ENCODE data around the gene SEPTIN3. TPM values are rescaled to one million over a fixed set of nuclear protein-coding genes. Genes with fewer than 3 reads are reported as not detected.

SEPTIN3 gene
- polyA plus RNA-seq, 1 donor (not counting 4 experiments of a cell fraction or from before 2014, with no cell fraction given), result 0.07 TPM

DNA sequence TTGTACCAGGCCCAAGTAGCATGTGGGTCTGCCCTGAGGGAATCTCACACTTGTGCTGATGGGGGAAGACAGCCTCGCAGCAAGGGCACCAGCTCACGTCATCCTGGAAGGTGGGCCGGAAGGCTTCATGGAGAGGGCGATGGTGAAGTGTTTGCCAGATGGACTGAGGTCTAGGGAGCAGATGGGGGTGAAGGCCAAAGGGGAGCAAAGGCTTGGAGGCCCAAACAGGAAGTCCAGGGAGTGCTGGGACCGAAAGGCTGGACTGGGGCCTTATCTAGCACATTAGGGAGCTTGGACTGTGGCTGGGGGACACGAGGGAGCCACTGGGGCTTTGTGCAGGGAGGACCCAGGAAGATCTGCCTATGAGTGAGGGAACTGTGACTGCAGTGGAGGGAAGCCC is 41.4 kb upstream of the SEPTIN3 start:
- no peak overlapping the region for H3K4me2 ChIP-seq (ENCODE audit: control insufficient read depth, extremely low read depth, insufficient read depth, low read depth, low read length)
- TF ChIP-seq, protein P1, sequence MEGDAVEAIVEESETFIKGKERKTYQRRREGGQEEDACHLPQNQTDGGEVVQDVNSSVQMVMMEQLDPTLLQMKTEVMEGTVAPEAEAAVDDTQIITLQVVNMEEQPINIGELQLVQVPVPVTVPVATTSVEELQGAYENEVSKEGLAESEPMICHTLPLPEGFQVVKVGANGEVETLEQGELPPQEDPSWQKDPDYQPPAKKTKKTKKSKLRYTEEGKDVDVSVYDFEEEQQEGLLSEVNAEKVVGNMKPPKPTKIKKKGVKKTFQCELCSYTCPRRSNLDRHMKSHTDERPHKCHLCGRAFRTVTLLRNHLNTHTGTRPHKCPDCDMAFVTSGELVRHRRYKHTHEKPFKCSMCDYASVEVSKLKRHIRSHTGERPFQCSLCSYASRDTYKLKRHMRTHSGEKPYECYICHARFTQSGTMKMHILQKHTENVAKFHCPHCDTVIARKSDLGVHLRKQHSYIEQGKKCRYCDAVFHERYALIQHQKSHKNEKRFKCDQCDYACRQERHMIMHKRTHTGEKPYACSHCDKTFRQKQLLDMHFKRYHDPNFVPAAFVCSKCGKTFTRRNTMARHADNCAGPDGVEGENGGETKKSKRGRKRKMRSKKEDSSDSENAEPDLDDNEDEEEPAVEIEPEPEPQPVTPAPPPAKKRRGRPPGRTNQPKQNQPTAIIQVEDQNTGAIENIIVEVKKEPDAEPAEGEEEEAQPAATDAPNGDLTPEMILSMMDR (optimal IDR thresholded peaks at IDR 0.05 in 1 of 3, IDR thresholded peaks at IDR 0.05 in 1 of 3, conservative IDR thresholded peaks at IDR 0.05 in 1 of 3; ENCODE audit: extremely low read depth in 1 of 3, insufficient read depth in 2 of 3, low read length in 3 of 3), result no peak
- TF ChIP-seq EZH2 (IDR thresholded peaks at IDR 0.05; ENCODE audit: low read length), result no peak
- H3K36me3 ChIP-seq (ENCODE audit: control insufficient read depth in 2 of 2, extremely low read depth in 1 of 2, insufficient read depth in 2 of 2, low read length in 2 of 2), result no peaks in the 10 kb centered on the region
- H4K20me1 ChIP-seq (ENCODE audit: control insufficient read depth, extremely low read depth, insufficient read depth, low read length), result no peaks in the 10 kb centered on the region
- H3K79me2 ChIP-seq (ENCODE audit: control insufficient read depth, insufficient read depth, low read length), result no peaks in the 10 kb centered on the region
- dilution Hi-C loops (cut with MboI; ENCODE audit: extremely low pct_ligation_motif_present, low sequenced_read_pairs), result no loop called here
- no peak for DNase-seq (ENCODE audit: low read depth, low spot score)
- H3K4me3 ChIP-seq (ENCODE audit: control insufficient read depth in 2 of 3, extremely low read depth in 1 of 3, insufficient read depth in 2 of 3, low read depth in 1 of 3, low read length in 3 of 3), result no peak overlapping the region
- H3K9me3 ChIP-seq (ENCODE audit: control insufficient read depth, low read depth, low read length), result no peaks in the 10 kb centered on the region
- H3K27me3 ChIP-seq (ENCODE audit: control insufficient read depth, extremely low read depth, insufficient read depth, low read length), result peaks cover 20% of the 10 kb centered on the region
- no peak overlapping the region for H3K27ac ChIP-seq (ENCODE audit: control insufficient read depth, insufficient read depth, low read length)
- H3K9me1 ChIP-seq (ENCODE audit: control insufficient read depth, extremely low read depth, insufficient read depth, low read length), result no peaks in the 10 kb centered on the region
- H3K4me1 ChIP-seq (ENCODE audit: control insufficient read depth, extremely low read depth, insufficient read depth, low read length), result peaks cover 2% of the 10 kb centered on the region
- no peak overlapping the region for H2AFZ ChIP-seq (ENCODE audit: control insufficient read depth, low read length)
- H3K9ac ChIP-seq (ENCODE audit: control insufficient read depth, extremely low read depth, insufficient read depth, low read length), result no peak overlapping the region
- FAIRE-seq, result no peak

DNA sequence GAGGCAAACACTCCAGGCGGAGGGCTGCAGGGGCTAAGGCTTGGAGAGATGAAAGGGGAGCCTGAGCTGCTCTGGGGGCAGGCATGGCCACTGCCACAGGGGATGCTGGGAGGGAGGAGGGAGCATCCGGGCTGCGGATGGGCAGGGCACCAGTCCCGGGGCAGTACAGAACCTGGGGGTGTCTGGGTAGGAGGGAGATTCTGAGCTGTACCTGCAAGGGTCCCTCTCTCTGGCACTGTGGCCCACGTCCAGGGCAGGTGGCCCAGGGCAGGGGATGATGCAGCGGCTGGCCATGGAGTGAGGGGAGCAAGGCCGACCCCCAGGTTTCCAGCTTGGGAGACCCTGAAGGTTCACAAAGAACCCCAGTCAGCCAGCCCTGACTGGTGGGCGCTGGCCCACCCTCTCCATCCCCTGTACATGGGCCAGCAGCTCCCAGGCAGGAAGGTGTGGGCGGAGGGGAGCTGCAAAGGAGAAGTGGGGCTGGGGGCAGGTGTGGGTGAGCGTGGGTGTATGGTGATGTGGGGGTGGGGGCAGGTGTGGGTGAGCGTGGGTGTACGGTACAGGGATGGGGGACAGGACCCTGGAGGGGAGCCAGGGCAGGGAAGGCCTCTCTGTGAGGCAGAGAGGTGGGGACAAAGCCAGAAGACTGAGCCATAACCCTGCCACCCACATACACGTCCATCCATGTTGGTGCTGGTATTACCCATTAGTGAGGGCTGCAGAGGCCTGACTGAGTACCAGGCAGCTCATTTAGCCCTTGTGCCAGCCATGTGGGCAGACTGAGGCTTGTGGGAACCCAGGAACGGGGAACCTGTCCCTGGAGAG is 40.4 kb upstream of the SEPTIN3 start:
- no peak for TF ChIP-seq EZH2 (IDR thresholded peaks at IDR 0.05; ENCODE audit: low read length)
- TF ChIP-seq, protein P1 (optimal IDR thresholded peaks at IDR 0.05 in 1 of 3, IDR thresholded peaks at IDR 0.05 in 1 of 3, conservative IDR thresholded peaks at IDR 0.05 in 1 of 3; ENCODE audit: extremely low read depth in 1 of 3, insufficient read depth in 2 of 3, low read length in 3 of 3), result no peak
- dilution Hi-C loops (cut with MboI; ENCODE audit: extremely low pct_ligation_motif_present, low sequenced_read_pairs), result no loop called here
- FAIRE-seq, result no peak

More for the DNA sequence above, 40.4 kb upstream of the SEPTIN3 start:
- H4K20me1 ChIP-seq (ENCODE audit: control insufficient read depth, extremely low read depth, insufficient read depth, low read length), result no peaks in the 10 kb centered on the region
- H2AFZ ChIP-seq (ENCODE audit: control insufficient read depth, low read length), result no peak overlapping the region
- no peaks in the 10 kb centered on the region for H3K9me3 ChIP-seq (ENCODE audit: control insufficient read depth, low read depth, low read length)
- peaks cover 14% of the 10 kb centered on the region for H3K27me3 ChIP-seq (ENCODE audit: control insufficient read depth, extremely low read depth, insufficient read depth, low read length)
- no peaks in the 10 kb centered on the region for H3K36me3 ChIP-seq (ENCODE audit: control insufficient read depth in 2 of 2, extremely low read depth in 1 of 2, insufficient read depth in 2 of 2, low read length in 2 of 2)
- H3K9ac ChIP-seq (ENCODE audit: control insufficient read depth, extremely low read depth, insufficient read depth, low read length), result no peak overlapping the region
- no peak for DNase-seq (ENCODE audit: low read depth, low spot score)
- H3K4me2 ChIP-seq (ENCODE audit: control insufficient read depth, extremely low read depth, insufficient read depth, low read depth, low read length), result no peak overlapping the region
- no peaks in the 10 kb centered on the region for H3K9me1 ChIP-seq (ENCODE audit: control insufficient read depth, extremely low read depth, insufficient read depth, low read length)
- H3K4me3 ChIP-seq (ENCODE audit: control insufficient read depth in 2 of 3, extremely low read depth in 1 of 3, insufficient read depth in 2 of 3, low read depth in 1 of 3, low read length in 3 of 3), result no peak overlapping the region
- H3K79me2 ChIP-seq (ENCODE audit: control insufficient read depth, insufficient read depth, low read length), result no peaks in the 10 kb centered on the region
- H3K27ac ChIP-seq (ENCODE audit: control insufficient read depth, insufficient read depth, low read length), result no peak overlapping the region
- H3K4me1 ChIP-seq (ENCODE audit: control insufficient read depth, extremely low read depth, insufficient read depth, low read length), result peaks cover 2% of the 10 kb centered on the region
